Ascending aorta (tissue), 2 donors: Measurements from ENCODE around the gene LAMTOR2. TPM values are rescaled to one million over a fixed set of nuclear protein-coding genes. Genes with fewer than 3 reads are reported as not detected.

Experiments
- DNase-seq, 2 donors: peaks; one replicate each; pipeline ENCODE4 v3.0.0-alpha.2; 2019; ENCODE audit warnings: low spot score in 2 of 2
- H3K27ac ChIP-seq, 2 donors: fragments of 200-600 bp; sonication (generic); one replicate each; pipeline ENCODE4 v1.5.1; 2016 to 2017; ENCODE audit warnings: mild to moderate bottlenecking in 1 of 2
- H3K27me3 ChIP-seq: fragments of 200-600 bp; sonication (generic); one replicate; pipeline ENCODE4 v1.5.1; 2017
- H3K36me3 ChIP-seq, 2 donors: fragments of 200-600 bp; sonication (generic); one replicate each; pipeline ENCODE4 v1.5.1; 2016
- H3K4me1 ChIP-seq, 2 donors: fragments of 200-600 bp; sonication (generic); one replicate each; pipeline ENCODE4 v1.5.1; 2016 to 2017; ENCODE audit warnings: mild to moderate bottlenecking in 1 of 2
- H3K4me3 ChIP-seq, 2 donors: fragments of 200-600 bp; sonication (generic); one replicate each; pipeline ENCODE4 v1.5.1; 2016 to 2017; ENCODE audit warnings: mild to moderate bottlenecking in 1 of 2
- H3K9me3 ChIP-seq, 2 donors: fragments of 200-600 bp; sonication (generic); one replicate each; pipeline ENCODE4 v1.5.1; 2016
- intact Hi-C: fragments of 100-400 bp; cut with DNase I; formaldehyde crosslinking; loops from one replicate; pipeline ENCODE4 v1.15.1; 2023
- total RNA-seq: library from RNA; depleted of rRNA; stranded (reverse); fragments of >200 nt; gene quantifications from one replicate; pipeline ENCODE4 v1.1.0, GENCODE V29; 2016
- TF ChIP-seq, protein P1 (sequence below), 3 experiments: fragments of 200-600 bp in 2 of 3; fragments of 450-650 bp in 1 of 3; sonication (generic) in 2 of 3; IDR thresholded peaks; one replicate each; pipeline ENCODE4 v1.5.1; 2016 to 2019; ENCODE audit warnings: antibody characterized with exemption in 3 of 3, mild to moderate bottlenecking in 1 of 3, moderate library complexity in 1 of 3

LAMTOR2 gene
- total RNA-seq, 1 donor from 2014 or later, result 43.9 TPM

DNA sequence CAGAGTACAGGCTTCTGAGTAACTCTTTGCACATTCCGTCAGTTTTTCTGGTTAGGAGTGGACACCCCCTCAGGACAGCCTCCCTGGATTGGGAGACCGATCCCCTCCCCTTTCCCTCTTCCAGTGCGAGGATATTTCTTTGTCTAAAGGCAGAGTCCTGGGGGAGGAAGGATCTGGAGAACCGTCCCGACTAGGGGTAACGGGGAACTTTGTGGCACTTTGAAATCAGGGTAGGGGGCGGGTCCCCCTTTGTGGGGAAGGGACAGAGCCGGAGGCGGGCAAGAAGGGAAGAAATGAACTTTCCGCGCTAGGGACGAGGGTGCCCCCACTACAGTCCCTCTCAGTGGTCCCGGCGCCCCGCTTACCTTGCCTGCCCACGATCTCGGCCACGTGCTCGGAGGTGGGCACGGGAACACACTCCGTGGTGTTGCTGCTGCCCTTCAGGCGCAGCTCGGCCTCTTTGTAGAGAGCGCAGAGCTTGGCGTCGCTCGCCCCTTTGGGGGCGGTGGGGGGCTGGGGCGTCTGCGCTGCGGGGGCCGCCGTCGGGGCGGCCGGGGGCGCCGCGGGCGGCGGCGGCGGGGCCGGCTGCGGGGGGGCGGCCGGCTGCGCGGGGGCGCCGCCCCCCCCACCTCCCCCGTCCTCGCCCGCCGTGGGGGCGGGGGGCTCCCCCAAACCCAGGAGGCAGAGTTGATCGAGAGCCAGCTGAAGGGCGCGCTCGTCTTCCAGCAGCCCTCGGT lies 26.8 kb downstream of the LAMTOR2 start:
- Histone ChIP-seq H3K36me3 (no peaks in the 10 kb centered on the region), H3K4me1 (peaks cover 4 to 14% of the 10 kb centered on the region in 2 donors), H3K4me3 (peak overlapping the region; percentile 93 to 94), H3K27ac (no peak overlapping the region), H3K9me3 (no peaks in the 10 kb centered on the region), H3K27me3 (no peaks in the 10 kb centered on the region)
- no peak for DNase-seq
- TF ChIP-seq, protein P1, sequence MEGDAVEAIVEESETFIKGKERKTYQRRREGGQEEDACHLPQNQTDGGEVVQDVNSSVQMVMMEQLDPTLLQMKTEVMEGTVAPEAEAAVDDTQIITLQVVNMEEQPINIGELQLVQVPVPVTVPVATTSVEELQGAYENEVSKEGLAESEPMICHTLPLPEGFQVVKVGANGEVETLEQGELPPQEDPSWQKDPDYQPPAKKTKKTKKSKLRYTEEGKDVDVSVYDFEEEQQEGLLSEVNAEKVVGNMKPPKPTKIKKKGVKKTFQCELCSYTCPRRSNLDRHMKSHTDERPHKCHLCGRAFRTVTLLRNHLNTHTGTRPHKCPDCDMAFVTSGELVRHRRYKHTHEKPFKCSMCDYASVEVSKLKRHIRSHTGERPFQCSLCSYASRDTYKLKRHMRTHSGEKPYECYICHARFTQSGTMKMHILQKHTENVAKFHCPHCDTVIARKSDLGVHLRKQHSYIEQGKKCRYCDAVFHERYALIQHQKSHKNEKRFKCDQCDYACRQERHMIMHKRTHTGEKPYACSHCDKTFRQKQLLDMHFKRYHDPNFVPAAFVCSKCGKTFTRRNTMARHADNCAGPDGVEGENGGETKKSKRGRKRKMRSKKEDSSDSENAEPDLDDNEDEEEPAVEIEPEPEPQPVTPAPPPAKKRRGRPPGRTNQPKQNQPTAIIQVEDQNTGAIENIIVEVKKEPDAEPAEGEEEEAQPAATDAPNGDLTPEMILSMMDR (IDR thresholded peaks at IDR 0.05), result no peak
- intact Hi-C loops, result loop anchor here (5.0 kb wide), 1 partner anchor 131 kb away; the partner anchor contains the start of gene PMF1

DNA sequence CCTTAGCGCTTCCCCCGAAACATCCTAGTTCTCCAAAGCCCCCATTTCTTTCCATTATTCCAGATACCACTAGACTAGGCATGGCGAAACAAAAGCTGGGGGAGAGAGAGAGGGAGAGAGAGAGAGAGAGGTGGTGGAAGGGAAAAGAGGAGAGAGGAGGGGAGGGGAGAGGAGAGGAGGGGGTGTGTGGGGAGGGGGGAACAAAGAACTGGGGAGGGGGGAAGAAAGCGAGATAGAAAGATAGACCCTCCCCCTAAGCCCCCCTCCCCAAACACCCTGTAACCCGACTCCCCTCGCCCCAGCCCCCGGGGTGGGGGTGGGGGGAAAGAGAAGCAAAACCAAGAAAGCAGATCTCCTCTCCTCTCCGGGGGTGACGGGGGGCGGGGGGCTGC lies 27.3 kb downstream of the LAMTOR2 start:
- Histone ChIP-seq H3K9me3 (no peaks in the 10 kb centered on the region), H3K27ac (no peak overlapping the region), H3K36me3 (no peaks in the 10 kb centered on the region), H3K4me1 (peaks cover 4 to 14% of the 10 kb centered on the region in 2 donors), H3K4me3 (peak overlapping the region; percentile 93 to 94), H3K27me3 (no peaks in the 10 kb centered on the region)
- intact Hi-C loops, result loop anchor here (2.0 to 5.0 kb wide), 2 partner anchors 27 to 130 kb away; partner anchors contain the start of genes LAMTOR2 and PMF1
- DNase-seq, result no peak
- TF ChIP-seq, protein P1 (IDR thresholded peaks at IDR 0.05), result no peak

DNA sequence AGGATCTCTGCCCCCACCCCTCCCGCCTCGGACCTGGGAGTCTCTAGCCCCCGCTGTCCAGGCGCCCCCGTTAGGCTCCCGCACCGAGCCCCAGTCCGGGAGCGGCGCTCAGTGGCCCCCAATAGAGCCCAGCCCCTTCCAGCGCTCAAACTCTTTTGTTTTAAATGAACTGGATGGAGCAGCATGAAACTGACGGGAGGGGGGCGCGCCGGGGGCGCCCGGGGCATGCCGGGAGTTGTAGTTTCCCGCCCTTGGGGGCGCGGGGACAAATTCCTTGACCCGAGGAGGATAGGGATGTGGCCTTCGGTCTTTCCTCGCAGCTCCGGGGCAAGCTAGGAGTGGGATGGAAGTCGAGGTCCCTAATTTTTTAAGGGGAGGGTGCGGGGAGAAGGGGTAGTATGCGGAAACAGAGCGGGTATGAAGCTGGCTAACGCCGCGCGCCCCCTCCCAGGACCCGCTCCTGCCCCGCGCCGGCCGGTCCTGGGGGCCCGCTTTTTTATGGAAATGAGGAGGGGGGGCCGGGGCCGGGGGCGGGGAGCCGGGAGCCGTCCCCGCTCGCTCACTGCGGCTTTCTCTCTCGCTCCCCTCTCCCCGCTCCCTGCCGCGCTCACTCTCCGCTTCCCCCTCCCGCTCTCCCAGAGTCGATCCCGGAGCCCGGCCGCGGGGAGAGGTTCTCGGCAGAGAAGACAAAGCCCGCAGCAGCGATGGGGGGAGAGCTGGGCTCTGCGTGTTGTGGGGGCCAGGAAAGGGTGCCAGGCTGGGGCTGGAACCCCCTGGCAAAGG lies 27.9 kb downstream of the LAMTOR2 start, which contains the start of gene MEX3A:
TSS of gene MEX3A (minus strand) at position 157 of the 783 bp plus-strand sequence. CDS start 467 bp downstream, outside the sequence.
- Histone ChIP-seq H3K36me3 (no peaks in the 10 kb centered on the region), H3K4me1 (peaks cover 4 to 14% of the 10 kb centered on the region in 2 donors), H3K27ac (peak within 1 kb of the TSS in 1 of 2 donors; percentile 26), H3K4me3 (peak within 1 kb of the TSS; percentile 93 to 94), H3K27me3 (no peaks in the 10 kb centered on the region), H3K9me3 (no peaks in the 10 kb centered on the region)
- peak; percentile 35 to 89 for DNase-seq
- TF ChIP-seq, protein P1 (IDR thresholded peaks at IDR 0.05), result no peak
- intact Hi-C loops, result loop anchor here (2.0 to 5.0 kb wide), 2 partner anchors 28 to 130 kb away; partner anchors contain the start of genes LAMTOR2 and PMF1

DNA sequence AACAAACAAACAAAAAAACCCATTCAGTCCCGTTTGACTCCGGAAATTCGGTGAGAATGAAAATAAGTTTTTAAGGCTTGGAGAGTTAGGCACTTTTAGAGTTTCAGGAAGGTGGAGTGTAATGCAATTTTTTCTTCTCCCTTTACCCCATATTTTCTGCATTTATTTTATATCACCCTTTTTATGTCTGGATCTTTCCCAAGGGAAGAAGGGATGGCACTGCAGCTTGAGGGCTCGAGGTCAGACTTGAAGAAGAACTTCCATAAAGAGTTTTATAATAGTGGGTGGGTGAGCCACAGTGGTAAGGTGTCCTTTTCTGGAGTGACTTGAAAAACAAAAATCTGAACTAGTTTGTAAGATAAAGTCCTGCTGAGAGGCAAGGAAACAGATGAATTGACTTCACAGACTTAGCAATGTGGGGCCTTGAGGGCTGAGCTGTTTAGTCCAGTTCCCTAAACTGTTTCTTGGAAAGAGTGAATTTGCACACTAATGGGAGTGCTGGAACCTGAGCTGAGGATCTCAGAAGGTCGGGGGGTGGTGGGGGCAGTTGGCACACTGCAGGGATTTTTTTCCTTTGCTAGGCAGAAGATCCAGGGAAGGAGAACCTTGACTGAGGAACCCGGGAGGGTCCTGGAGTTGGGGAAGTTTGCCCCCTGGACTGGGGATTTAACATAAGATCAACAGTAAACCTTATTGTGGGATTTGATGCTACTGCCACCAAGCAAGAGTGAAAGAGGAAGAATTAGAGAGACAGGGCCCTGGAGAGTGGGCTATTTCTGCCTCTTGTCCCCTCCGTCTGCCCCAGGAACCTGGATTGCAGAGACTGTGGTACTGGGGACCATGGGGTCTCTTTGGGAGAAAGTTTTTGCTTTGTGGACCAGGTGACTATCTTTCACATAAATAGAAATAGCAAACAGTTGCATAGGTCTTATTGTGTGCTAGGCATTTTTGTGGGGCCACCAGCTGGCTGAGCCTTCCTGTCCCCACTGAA lies 29.5 kb downstream of the LAMTOR2 start:
- intact Hi-C loops, result loop anchor here (2.0 to 5.0 kb wide), 2 partner anchors 29 to 128 kb away; partner anchors contain the start of genes LAMTOR2 and PMF1
- Histone ChIP-seq H3K4me3 (peak overlapping the region in 1 of 2 donors; percentile 93), H3K36me3 (no peaks in the 10 kb centered on the region), H3K27ac (no peak overlapping the region), H3K4me1 (peaks cover 4 to 14% of the 10 kb centered on the region in 2 donors), H3K9me3 (no peaks in the 10 kb centered on the region), H3K27me3 (no peaks in the 10 kb centered on the region)
- TF ChIP-seq, protein P1 (IDR thresholded peaks at IDR 0.05), result no peak
- no peak for DNase-seq

DNA sequence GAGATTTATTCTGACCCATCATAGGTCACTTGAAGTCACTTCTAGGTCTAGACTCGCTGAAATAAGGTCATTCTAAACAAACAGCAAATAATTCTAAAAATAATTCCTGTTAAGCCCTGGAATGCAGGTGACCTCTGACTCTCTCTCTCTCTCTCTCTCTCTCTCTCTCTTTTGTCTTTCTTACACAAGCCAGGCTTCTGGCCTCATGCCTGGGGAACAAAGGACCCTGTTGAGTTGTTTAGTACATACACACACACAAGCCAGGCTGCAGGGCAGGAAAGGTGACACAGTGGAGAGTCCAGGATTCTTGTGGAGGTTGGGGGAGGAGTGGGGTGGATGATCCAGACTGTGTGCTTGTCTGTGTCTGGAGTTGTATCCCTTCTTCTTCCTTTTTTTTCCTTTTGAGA lies 31.7 kb downstream of the LAMTOR2 start:
- no peaks in the 10 kb centered on the region for H3K9me3 ChIP-seq
- no peak overlapping the region for H3K4me3 ChIP-seq
- H3K4me1 ChIP-seq, result peaks cover 4 to 16% of the 10 kb centered on the region in 2 donors
- H3K27me3 ChIP-seq, result no peaks in the 10 kb centered on the region
- intact Hi-C loops, result no loop called here
- H3K36me3 ChIP-seq, result no peaks in the 10 kb centered on the region
- DNase-seq, result no peak
- H3K27ac ChIP-seq, result no peak overlapping the region
- TF ChIP-seq, protein P1 (IDR thresholded peaks at IDR 0.05), result no peak
